HepG2 (cell line): ENCODE results near the gene CDSN. TPM values are rescaled to one million over a fixed set of nuclear protein-coding genes. Genes with fewer than 3 reads are reported as not detected.
A peak's percentile ranks its signal among the peaks of the same experiment; 100 is the strongest.

ENCODE experiments used
- ATAC-seq: fragments of 200-7000 bp; cut with Tn5 transposase; 3 replicates; pipeline ENCODE4 v1.9.1; 2020; ENCODE audit warnings: mild to moderate bottlenecking, moderate library complexity
- BruUV-seq: library from RNA; stranded (reverse); fragments of 400-500 nt; replicated peaks from 2 replicates; lab custom pipeline; 2021; lab: Mats Ljungman, UMichigan
- CTCF ChIA-PET: fragments of 300-600 bp; formaldehyde crosslinking; extraction: SDS; loops from one replicate; lab custom pipeline; 2021; ENCODE audit warnings: low total read pairs, inconsistent platforms, low intra/inter-chr PET ratio; lab: Yijun Ruan, JAX
- POLR2A ChIA-PET: fragments of 350-600 bp; sonication (Branson Sonifier 250); formaldehyde crosslinking; loops from one replicate; lab custom pipeline; 2020; ENCODE audit warnings: antibody characterized with exemption, inconsistent platforms; lab: Yijun Ruan, JAX
- DNase-seq: peaks from one replicate; pipeline ENCODE4 v3.0.0-alpha.2; 2015; ENCODE audit warnings: low spot score
- FAIRE-seq: peaks from 3 replicates; lab custom pipeline; 2011; peaks lifted over from hg19 to GRCh38; lab: Jason Lieb, UNC
- H2AFZ ChIP-seq: one replicate; pipeline ENCODE4 v1.6.1; 2011; ENCODE audit warnings: low read length, inconsistent platforms
- H3K27ac ChIP-seq: fragments of 300-600 bp; 3 replicates; pipeline ENCODE4 v1.8.0; 2011; ENCODE audit warnings: mixed run types, mild to moderate bottlenecking, mixed read lengths, low read length, inconsistent platforms; ENCODE audit not compliant: insufficient read depth; ENCODE audit errors: extremely low read length
- H3K27me3 ChIP-seq, 2 experiments: fragments of 200-600 bp in 1 of 2; 2 replicates in 1 of 2; 3 replicates in 1 of 2; pipeline versions ENCODE4 v1.6.0 to v1.8.0; 2011; ENCODE audit warnings: low read length in 2 of 2, mild to moderate bottlenecking in 2 of 2, moderate library complexity in 2 of 2, inconsistent platforms in 1 of 2; ENCODE audit not compliant: insufficient read depth in 2 of 2, control insufficient read depth in 1 of 2
- H3K36me3 ChIP-seq, 2 experiments: fragments of 200-600 bp in 1 of 2; replicated peaks in 1 of 2; 2 replicates in 1 of 2; 3 replicates in 1 of 2; pipeline versions ENCODE4 v1.5.1 to v1.8.0; 2011; ENCODE audit warnings: low read length in 2 of 2, inconsistent platforms in 1 of 2; ENCODE audit not compliant: insufficient read depth in 2 of 2, control insufficient read depth in 1 of 2
- H3K4me1 ChIP-seq: 2 replicates; pipeline ENCODE4 v1.5.1; 2012; ENCODE audit warnings: low read length, inconsistent platforms; ENCODE audit not compliant: insufficient read depth
- H3K4me2 ChIP-seq: 2 replicates; pipeline ENCODE4 v1.6.0; 2011; ENCODE audit warnings: low read depth, low read length, inconsistent platforms
- H3K4me3 ChIP-seq, 3 experiments: fragments of 200-600 bp in 1 of 3; sonication (generic), shearing (Covaris generic) in 1 of 3; replicated peaks in 1 of 3; 2 replicates each; pipeline ENCODE4 v1.5.1; 2011 to 2016; ENCODE audit warnings: low read length in 3 of 3, inconsistent platforms in 2 of 3, low read depth in 2 of 3, mild to moderate bottlenecking in 2 of 3, control low read depth in 1 of 3, mixed read lengths in 1 of 3; ENCODE audit not compliant: insufficient read depth in 1 of 3
- H3K79me2 ChIP-seq: one replicate; pipeline ENCODE4 v1.6.1; 2011; ENCODE audit warnings: low read length, inconsistent platforms; ENCODE audit not compliant: insufficient read depth
- H3K9ac ChIP-seq: 2 replicates; pipeline ENCODE4 v1.6.0; 2011; ENCODE audit warnings: mild to moderate bottlenecking, low read depth, low read length, inconsistent platforms; ENCODE audit not compliant: insufficient read depth
- H3K9me3 ChIP-seq: 2 replicates; pipeline ENCODE4 v1.5.1; 2012; ENCODE audit warnings: mild to moderate bottlenecking, low read length
- H4K20me1 ChIP-seq: 2 replicates; pipeline ENCODE4 v1.6.0; 2011; ENCODE audit warnings: inconsistent platforms, mild to moderate bottlenecking, low read length, moderate library complexity; ENCODE audit not compliant: insufficient read depth
- ARNT ChIP-seq: fragments of 450-650 bp; IDR thresholded peaks from 2 replicates; pipeline ENCODE4 v1.6.1; 2017
- ATRX ChIP-seq: sonication (generic); formaldehyde crosslinking; IDR thresholded peaks from 2 replicates; pipeline ENCODE4 v1.4.0; 2020; ENCODE audit warnings: missing genetic modification reagents, borderline replicate concordance
- BHLHE40 ChIP-seq: IDR thresholded peaks from 2 replicates; pipeline ENCODE4 v1.6.1; 2011; ENCODE audit warnings: low read length, improper control_type of control experiment
- FOXA1 ChIP-seq, 2 experiments: fragments of 450-650 bp in 1 of 2; sonication (generic) in 1 of 2; formaldehyde crosslinking in 1 of 2; IDR thresholded peaks; 2 replicates each; pipeline versions ENCODE4 v1.4.0 to v1.6.1; 2016 to 2020; ENCODE audit warnings: missing genetic modification reagents in 1 of 2
- GFI1 ChIP-seq: sonication (generic); formaldehyde crosslinking; IDR thresholded peaks from 2 replicates; pipeline ENCODE4 v1.5.0; 2020; ENCODE audit warnings: missing genetic modification reagents, mild to moderate bottlenecking, borderline replicate concordance
- KDM1A ChIP-seq: IDR thresholded peaks from 2 replicates; pipeline ENCODE4 v1.6.1; 2016; ENCODE audit warnings: missing compliant biosample characterization
- MAFK ChIP-seq, 2 experiments: IDR thresholded peaks in 1 of 2; conservative IDR thresholded peaks in 1 of 2; 2 replicates each; pipeline ENCODE4 v1.6.1; 2011; ENCODE audit warnings: improper control_type of control experiment in 2 of 2, low read length in 2 of 2
- NR2C2 ChIP-seq: sonication (generic); formaldehyde crosslinking; IDR thresholded peaks from 2 replicates; pipeline ENCODE4 v1.4.0; 2020; ENCODE audit warnings: missing genetic modification reagents, mild to moderate bottlenecking, moderate library complexity, borderline replicate concordance
- RAD21 ChIP-seq: fragments of 450-650 bp; formaldehyde crosslinking; IDR thresholded peaks from 2 replicates; pipeline ENCODE4 v1.5.0; 2020; ENCODE audit warnings: mild to moderate bottlenecking
- SP1 ChIP-seq, 2 experiments: fragments of 450-650 bp in 1 of 2; sonication (generic) in 1 of 2; formaldehyde crosslinking in 1 of 2; IDR thresholded peaks; 2 replicates each; pipeline versions ENCODE4 v1.4.0 to v1.6.1; 2016 to 2020; ENCODE audit warnings: missing genetic modification reagents in 1 of 2
- ZBTB43 ChIP-seq: sonication (generic); formaldehyde crosslinking; conservative IDR thresholded peaks from 2 replicates; pipeline ENCODE4 v1.4.0; 2020; ENCODE audit warnings: missing genetic modification reagents
- ZMAT3 ChIP-seq: sonication (generic); formaldehyde crosslinking; conservative IDR thresholded peaks from 2 replicates; pipeline ENCODE4 v1.7.0; 2021; ENCODE audit warnings: missing genetic modification reagents
- ZNF549 ChIP-seq: sonication (generic); formaldehyde crosslinking; IDR thresholded peaks from 2 replicates; pipeline ENCODE4 v1.5.0; 2020; ENCODE audit warnings: missing genetic modification reagents
- ZNF720 ChIP-seq: sonication (generic); formaldehyde crosslinking; IDR thresholded peaks from 2 replicates; pipeline ENCODE4 v1.4.0; 2020; ENCODE audit warnings: missing genetic modification reagents
- WGBS: methylation state at CpG from one replicate; pipeline ENCODE4 v1.1.6; 2017; ENCODE audit warnings: low lambda C conversion rate; 5-methylcytosine and 5-hydroxymethylcytosine counted together
- in situ Hi-C: cut with HindIII; loops from 2 replicates; pipeline ENCODE4 v1.10.0; 2017; ENCODE audit warnings: low pct_unique_long_range_greater_than_20kb; ENCODE audit not compliant: extremely low pct_ligation_motif_present
- intact Hi-C: fragments of 100-400 bp; cut with micrococcal nuclease; formaldehyde crosslinking; loops from one replicate; pipeline ENCODE4 v1.10.0; 2022; ENCODE audit not compliant: unreplicated experiment
- polyA plus RNA-seq, 8 experiments: library from polyadenylated mRNA; depleted of rRNA in 3 of 8; stranded (reverse) in 7 of 8; unstranded in 1 of 8; fragments of >200 nt; fragmentation: Illumina TruSeq in 4 of 8; extraction: Trizol in 4 of 8; gene quantifications; 2 replicates each; pipeline versions ENCODE4 v1.2.1 to v1.2.3, GENCODE V29; 2011 to 2016; ENCODE audit warnings: low read depth in 4 of 8, missing spikeins in 1 of 8, mixed read lengths in 1 of 8; ENCODE audit not compliant: insufficient read depth in 1 of 8
- total RNA-seq, 5 experiments: library from RNA; depleted of rRNA; stranded (reverse); fragments of >200 nt; fragmentation: Illumina TruSeq; extraction: Trizol; gene quantifications; 2 replicates each; pipeline ENCODE4 v1.2.3, GENCODE V29; 2016; ENCODE audit warnings: low read depth in 1 of 5
- TF ChIP-seq, protein P1 (sequence below), 2 experiments: IDR thresholded peaks; 2 replicates each; pipeline ENCODE4 v1.6.1; 2011 to 2012; ENCODE audit warnings: low read length in 2 of 2, borderline replicate concordance in 1 of 2, low read depth in 1 of 2, mild to moderate bottlenecking in 1 of 2, moderate library complexity in 1 of 2

The CDSN gene
- total and polyA plus RNA-seq, 2 of the 13 experiments (the other 11 are each of a cell fraction or from before 2014, with no cell fraction given): not detected

DNA sequence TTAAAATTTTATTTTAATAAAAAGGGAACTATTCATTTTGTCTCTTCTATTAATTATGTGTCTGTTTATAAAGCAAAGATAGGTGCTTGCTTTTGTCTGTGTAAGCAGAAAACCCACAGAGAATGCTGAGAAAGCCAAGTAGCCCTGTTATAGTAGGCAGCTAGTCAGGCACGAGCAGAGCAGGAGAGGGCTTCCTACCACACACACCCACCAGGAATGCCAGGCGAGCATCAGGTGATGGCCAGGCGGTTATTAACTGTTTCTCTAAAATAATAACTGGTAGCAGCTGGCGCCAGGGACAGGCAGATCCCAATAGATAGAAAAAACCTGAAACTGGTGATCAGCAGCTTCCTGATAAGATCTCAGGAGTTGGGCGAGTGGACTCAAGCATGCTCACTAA, 23.6 kb downstream of the CDSN start:
- Histone ChIP-seq H3K27me3 (no peaks in the 10 kb centered on the region), H3K4me2 (no peak overlapping the region), H3K27ac (no peak overlapping the region), H3K4me1 (peaks cover 45% of the 10 kb centered on the region), H3K36me3 (no peaks in the 10 kb centered on the region), H3K4me3 (no peak overlapping the region), H3K79me2 (no peaks in the 10 kb centered on the region), H2AFZ (no peak overlapping the region), H3K9ac (no peak overlapping the region), H4K20me1 (no peaks in the 10 kb centered on the region), H3K9me3 (no peaks in the 10 kb centered on the region)
- intact Hi-C loops (no loop called here), in situ Hi-C loops (loop anchor here (25.0 kb wide), 2 partner anchors 409 to 634 kb away; partner anchors contain the start of genes NRM and PPP1R18)
- DNase-seq (no peak), ATAC-seq (no peak), FAIRE-seq (no peak)
- TF ChIP-seq SP1 (IDR thresholded peaks at IDR 0.05) (no peak), SP1 (CRISPR knock-in tag; IDR thresholded peaks at IDR 0.05) (no peak), MAFK (conservative IDR thresholded peaks at IDR 0.05 in 1 of 2, IDR thresholded peaks at IDR 0.05 in 1 of 2; ENCODE audit: low read length in 2 of 2) (peak; percentile 27 to 35; a peak in 2 of 4 replicates)
- WGBS: 52% methylated on average over 5 of the region's 5 CpGs
- no TSS peak for BruUV-seq
- POLR2A ChIA-PET: no interaction called here
- CTCF ChIA-PET: no interaction called here

GRCh38 chr6:31096215-31096614, 24.0 kb downstream of the CDSN start:
- intact Hi-C loops: no loop called here
- TF ChIP-seq GFI1 (CRISPR knock-in tag) (no peak), ARNT (no peak), KDM1A (no peak), BHLHE40 (no peak), ZNF549 (CRISPR knock-in tag) (no peak), RAD21 (CRISPR knock-in tag) (no peak), FOXA1 (IDR thresholded peaks at IDR 0.05) (no peak), FOXA1 (CRISPR knock-in tag; IDR thresholded peaks at IDR 0.05) (no peak), ZBTB43 (CRISPR knock-in tag) (no peak), ZMAT3 (CRISPR knock-in tag) (no peak), ZNF720 (CRISPR knock-in tag) (no peak), ATRX (no peak), NR2C2 (CRISPR knock-in tag) (no peak)
- TF ChIP-seq, protein P1, sequence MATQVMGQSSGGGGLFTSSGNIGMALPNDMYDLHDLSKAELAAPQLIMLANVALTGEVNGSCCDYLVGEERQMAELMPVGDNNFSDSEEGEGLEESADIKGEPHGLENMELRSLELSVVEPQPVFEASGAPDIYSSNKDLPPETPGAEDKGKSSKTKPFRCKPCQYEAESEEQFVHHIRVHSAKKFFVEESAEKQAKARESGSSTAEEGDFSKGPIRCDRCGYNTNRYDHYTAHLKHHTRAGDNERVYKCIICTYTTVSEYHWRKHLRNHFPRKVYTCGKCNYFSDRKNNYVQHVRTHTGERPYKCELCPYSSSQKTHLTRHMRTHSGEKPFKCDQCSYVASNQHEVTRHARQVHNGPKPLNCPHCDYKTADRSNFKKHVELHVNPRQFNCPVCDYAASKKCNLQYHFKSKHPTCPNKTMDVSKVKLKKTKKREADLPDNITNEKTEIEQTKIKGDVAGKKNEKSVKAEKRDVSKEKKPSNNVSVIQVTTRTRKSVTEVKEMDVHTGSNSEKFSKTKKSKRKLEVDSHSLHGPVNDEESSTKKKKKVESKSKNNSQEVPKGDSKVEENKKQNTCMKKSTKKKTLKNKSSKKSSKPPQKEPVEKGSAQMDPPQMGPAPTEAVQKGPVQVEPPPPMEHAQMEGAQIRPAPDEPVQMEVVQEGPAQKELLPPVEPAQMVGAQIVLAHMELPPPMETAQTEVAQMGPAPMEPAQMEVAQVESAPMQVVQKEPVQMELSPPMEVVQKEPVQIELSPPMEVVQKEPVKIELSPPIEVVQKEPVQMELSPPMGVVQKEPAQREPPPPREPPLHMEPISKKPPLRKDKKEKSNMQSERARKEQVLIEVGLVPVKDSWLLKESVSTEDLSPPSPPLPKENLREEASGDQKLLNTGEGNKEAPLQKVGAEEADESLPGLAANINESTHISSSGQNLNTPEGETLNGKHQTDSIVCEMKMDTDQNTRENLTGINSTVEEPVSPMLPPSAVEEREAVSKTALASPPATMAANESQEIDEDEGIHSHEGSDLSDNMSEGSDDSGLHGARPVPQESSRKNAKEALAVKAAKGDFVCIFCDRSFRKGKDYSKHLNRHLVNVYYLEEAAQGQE (IDR thresholded peaks at IDR 0.05; ENCODE audit: borderline replicate concordance in 1 of 2, low read depth in 1 of 2, low read length in 2 of 2): no peak

More at GRCh38 chr6:31096215-31096614, 24.0 kb downstream of the CDSN start:
- no peak overlapping the region for H3K4me3 ChIP-seq
- 56% methylated on average over 3 of the region's 3 CpGs for WGBS
- FAIRE-seq (no peak), DNase-seq (no peak), ATAC-seq (no peak)
- H2AFZ ChIP-seq: no peak overlapping the region
- in situ Hi-C loops: loop anchor here (25.0 kb wide), 2 partner anchors 409 to 634 kb away; partner anchors contain the start of genes NRM and PPP1R18
- H3K79me2 ChIP-seq: no peaks in the 10 kb centered on the region
- no peaks in the 10 kb centered on the region for H4K20me1 ChIP-seq
- H3K27me3 ChIP-seq: no peaks in the 10 kb centered on the region
- no TSS peak for BruUV-seq
- H3K27ac ChIP-seq: no peak overlapping the region
- CTCF ChIA-PET: no interaction called here
- H3K9ac ChIP-seq: no peak overlapping the region
- no peaks in the 10 kb centered on the region for H3K9me3 ChIP-seq
- no peak overlapping the region for H3K4me2 ChIP-seq
- no peaks in the 10 kb centered on the region for H3K36me3 ChIP-seq
- H3K4me1 ChIP-seq: peaks cover 48% of the 10 kb centered on the region
- POLR2A ChIA-PET: no interaction called here
